Stomach smooth muscle (tissue), 2 donors: ENCODE data around the gene ABHD16B.
A peak's percentile ranks its signal among the peaks of the same experiment; 100 is the strongest.
"Not testable (repeated sequence)": the region's sequence is repeated elsewhere in the genome, so short reads cannot be mapped to it uniquely, and the experiment has no call there.

Source experiments
- H3K27ac ChIP-seq: one replicate; pipeline ENCODE4 v1.7.0; 2013; ENCODE audit warnings: mild to moderate bottlenecking, low read length, inconsistent platforms
- H3K27me3 ChIP-seq, 2 donors: one replicate each; pipeline ENCODE4 v1.7.0; 2013; ENCODE audit warnings: low read length in 2 of 2; ENCODE audit not compliant: insufficient read depth in 2 of 2, control insufficient read depth in 1 of 2
- H3K36me3 ChIP-seq, 2 donors: one replicate each; pipeline ENCODE4 v1.7.0; 2013; ENCODE audit warnings: low read length in 2 of 2; ENCODE audit not compliant: control insufficient read depth in 2 of 2, insufficient read depth in 2 of 2
- H3K4me1 ChIP-seq: one replicate; pipeline ENCODE4 v1.7.0; 2013; ENCODE audit warnings: low read length; ENCODE audit not compliant: control insufficient read depth, insufficient read depth
- H3K4me3 ChIP-seq, 2 donors: one replicate each; pipeline ENCODE4 v1.7.0; 2013; ENCODE audit warnings: low read length in 2 of 2
- H3K9ac ChIP-seq, 2 donors: one replicate each; pipeline ENCODE4 v1.7.0; 2013; ENCODE audit warnings: low read length in 2 of 2, mild to moderate bottlenecking in 1 of 2
- H3K9me3 ChIP-seq, 2 donors: one replicate each; pipeline ENCODE4 v1.7.0; 2013; ENCODE audit warnings: low read length in 2 of 2; ENCODE audit not compliant: control insufficient read depth in 2 of 2
- donor health status: healthy.
- donor health status: Pancreatic carcinoma.

The ABHD16B gene

GRCh38 chr20:63864978-63865640, 3.8 kb downstream of the ABHD16B start, which contains the start of gene TPD52L2:
TPD52L2 (plus strand) TSS chr20:63865270; CDS start chr20:63865366, 96 bp downstream.
- H3K9me3 ChIP-seq, result no peaks in the 10 kb centered on the region
- peak within 1 kb of the TSS; percentile 85 for H3K27ac ChIP-seq
- peak within 1 kb of the TSS; percentile 91 to 94 for H3K4me3 ChIP-seq
- peaks cover 23% of the 10 kb centered on the region for H3K4me1 ChIP-seq
- no peaks in the 10 kb centered on the region for H3K27me3 ChIP-seq
- peaks cover 13 to 15% of the 10 kb centered on the region in 2 donors for H3K36me3 ChIP-seq
- peak within 1 kb of the TSS; percentile 92 to 94 for H3K9ac ChIP-seq

- Histone ChIP-seq H3K36me3 (peaks cover 17% of the 10 kb centered on the region in 2 donors), H3K4me1 (peaks cover 23% of the 10 kb centered on the region)
- not testable (repeated sequence) for H3K9ac ChIP-seq, H3K4me3 ChIP-seq, H3K27ac ChIP-seq, H3K27me3 ChIP-seq, H3K9me3 ChIP-seq
These were observed 5.7 kb downstream of the ABHD16B start for GRCh38 chr20:63867042-63867441.

GRCh38 chr20:63868264-63868663, 7.0 kb downstream of the ABHD16B start:
- no peaks in the 10 kb centered on the region for H3K9me3 ChIP-seq
- H3K36me3 ChIP-seq, result peaks cover 15 to 20% of the 10 kb centered on the region in 2 donors
- peaks cover 20% of the 10 kb centered on the region for H3K4me1 ChIP-seq
- H3K27ac ChIP-seq, result no peak overlapping the region
- H3K9ac ChIP-seq, result no peak overlapping the region
- no peaks in the 10 kb centered on the region for H3K27me3 ChIP-seq
- H3K4me3 ChIP-seq, result no peak overlapping the region

- peaks cover 2% of the 10 kb centered on the region for H3K4me1 ChIP-seq
- no peaks in the 10 kb centered on the region for H3K9me3 ChIP-seq
- no peak overlapping the region for H3K27ac ChIP-seq
- H3K9ac ChIP-seq, result no peak overlapping the region
- peaks cover 48 to 52% of the 10 kb centered on the region in 2 donors for H3K36me3 ChIP-seq
- H3K27me3 ChIP-seq, result no peaks in the 10 kb centered on the region
- H3K4me3 ChIP-seq, result no peak overlapping the region
These were observed 12.2 kb downstream of the ABHD16B start for GRCh38 chr20:63873477-63873971.

GRCh38 chr20:63874241-63874640, 12.9 kb downstream of the ABHD16B start:
- not testable (repeated sequence) for H3K9ac ChIP-seq, H3K9me3 ChIP-seq, H3K27me3 ChIP-seq, H3K4me1 ChIP-seq, H3K4me3 ChIP-seq, H3K27ac ChIP-seq
- peaks cover 43 to 46% of the 10 kb centered on the region in 2 donors for H3K36me3 ChIP-seq

- Histone ChIP-seq H3K27me3 (no peaks in the 10 kb centered on the region), H3K9me3 (no peaks in the 10 kb centered on the region), H3K9ac (no peak overlapping the region), H3K4me1 (peaks cover 2% of the 10 kb centered on the region), H3K27ac (no peak overlapping the region), H3K4me3 (no peak overlapping the region), H3K36me3 (peaks cover 33 to 37% of the 10 kb centered on the region in 2 donors)
These were observed 15.3 kb downstream of the ABHD16B start for GRCh38 chr20:63876489-63877036.

GRCh38 chr20:63877755-63878470, 16.6 kb downstream of the ABHD16B start:
- Histone ChIP-seq H3K4me3 (no peak overlapping the region), H3K9me3 (no peaks in the 10 kb centered on the region), H3K27me3 (no peaks in the 10 kb centered on the region), H3K27ac (no peak overlapping the region), H3K9ac (no peak overlapping the region), H3K36me3 (peaks cover 35 to 36% of the 10 kb centered on the region in 2 donors), H3K4me1 (peaks cover 2% of the 10 kb centered on the region)

- H3K9me3 ChIP-seq, result no peaks in the 10 kb centered on the region
- no peak overlapping the region for H3K4me3 ChIP-seq
- no peak overlapping the region for H3K27ac ChIP-seq
- H3K27me3 ChIP-seq, result no peaks in the 10 kb centered on the region
- H3K9ac ChIP-seq, result no peak overlapping the region
- H3K36me3 ChIP-seq, result peaks cover 31 to 38% of the 10 kb centered on the region in 2 donors
- H3K4me1 ChIP-seq, result no peaks in the 10 kb centered on the region
These were observed 17.8 kb downstream of the ABHD16B start for GRCh38 chr20:63878899-63879663.

GRCh38 chr20:63880901-63881300, 19.6 kb downstream of the ABHD16B start:
- H3K27ac ChIP-seq, H3K27me3 ChIP-seq, H3K4me3 ChIP-seq, H3K9me3 ChIP-seq, H3K9ac ChIP-seq, H3K4me1 ChIP-seq: not testable (repeated sequence)
- peaks cover 27 to 32% of the 10 kb centered on the region in 2 donors for H3K36me3 ChIP-seq

GRCh38 chr20:63881451-63882226, 20.3 kb downstream of the ABHD16B start:
- no peaks in the 10 kb centered on the region for H3K27me3 ChIP-seq
- H3K4me1 ChIP-seq, result no peaks in the 10 kb centered on the region
- peaks cover 19 to 25% of the 10 kb centered on the region in 2 donors for H3K36me3 ChIP-seq
- H3K9ac ChIP-seq, result no peak overlapping the region
- H3K27ac ChIP-seq, result no peak overlapping the region
- H3K9me3 ChIP-seq, result no peaks in the 10 kb centered on the region
- H3K4me3 ChIP-seq, result no peak overlapping the region
